ENCODE data around the gene RNU6-9.

- TF ChIP-seq CTCF (IDR thresholded peaks at IDR 0.05) (no peak), POLR2A (IDR thresholded peaks at IDR 0.05) (no peak), POLR2AphosphoS5 (IDR thresholded peaks at IDR 0.05) (no peak), EP300 (IDR thresholded peaks at IDR 0.05) (no peak)
Observed at GRCh38 chr19:925526-926322, 32.4 kb downstream of the RNU6-9 start, which contains the start of gene ARID3A.

Measured in suprapubic skin (tissue), 4 donors.